Tibial nerve (tissue), 4 donors: ENCODE data around the gene SLC24A3.

ENCODE experiments used
- EP300 ChIP-seq, 2 donors: sonication (generic); formaldehyde crosslinking; IDR thresholded peaks; one replicate each; pipeline ENCODE4 v1.6.1; 2017; ENCODE audit warnings: antibody characterized with exemption in 2 of 2, mild to moderate bottlenecking in 1 of 2
- POLR2A ChIP-seq, 2 donors: fragments of 450-650 bp; IDR thresholded peaks; one replicate each; pipeline ENCODE4 v1.6.1; 2017; ENCODE audit warnings: antibody characterized with exemption in 2 of 2, mild to moderate bottlenecking in 2 of 2, moderate library complexity in 2 of 2
- TF ChIP-seq, protein P1 (sequence below), 5 experiments: fragments of 200-600 bp in 3 of 5; fragments of 450-650 bp in 2 of 5; sonication (generic) in 3 of 5; IDR thresholded peaks; one replicate each; pipeline ENCODE4 v1.5.1; 2016 to 2019; ENCODE audit warnings: antibody characterized with exemption in 5 of 5, mild to moderate bottlenecking in 3 of 5, moderate library complexity in 2 of 5

DNA sequence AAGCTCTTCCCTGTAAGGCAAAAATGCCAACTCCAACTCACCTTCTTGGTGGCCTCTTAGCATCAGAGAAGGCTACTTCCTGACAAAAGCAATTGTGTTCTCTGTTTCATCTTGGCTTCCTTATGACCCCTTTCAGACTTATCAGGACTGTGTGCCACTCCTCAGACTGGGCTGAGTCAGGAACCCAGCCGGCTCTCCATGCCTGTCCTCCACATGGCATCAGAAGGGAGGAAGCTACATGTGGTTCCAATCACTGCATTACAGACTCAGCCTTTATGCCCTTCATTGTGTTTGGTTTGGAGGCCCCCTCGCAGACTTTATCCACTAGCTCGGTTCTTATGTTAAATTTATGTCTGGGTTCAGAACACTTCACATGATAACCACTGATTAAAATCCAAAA lies 142.5 kb downstream of the SLC24A3 start:
- TF ChIP-seq, protein P1, sequence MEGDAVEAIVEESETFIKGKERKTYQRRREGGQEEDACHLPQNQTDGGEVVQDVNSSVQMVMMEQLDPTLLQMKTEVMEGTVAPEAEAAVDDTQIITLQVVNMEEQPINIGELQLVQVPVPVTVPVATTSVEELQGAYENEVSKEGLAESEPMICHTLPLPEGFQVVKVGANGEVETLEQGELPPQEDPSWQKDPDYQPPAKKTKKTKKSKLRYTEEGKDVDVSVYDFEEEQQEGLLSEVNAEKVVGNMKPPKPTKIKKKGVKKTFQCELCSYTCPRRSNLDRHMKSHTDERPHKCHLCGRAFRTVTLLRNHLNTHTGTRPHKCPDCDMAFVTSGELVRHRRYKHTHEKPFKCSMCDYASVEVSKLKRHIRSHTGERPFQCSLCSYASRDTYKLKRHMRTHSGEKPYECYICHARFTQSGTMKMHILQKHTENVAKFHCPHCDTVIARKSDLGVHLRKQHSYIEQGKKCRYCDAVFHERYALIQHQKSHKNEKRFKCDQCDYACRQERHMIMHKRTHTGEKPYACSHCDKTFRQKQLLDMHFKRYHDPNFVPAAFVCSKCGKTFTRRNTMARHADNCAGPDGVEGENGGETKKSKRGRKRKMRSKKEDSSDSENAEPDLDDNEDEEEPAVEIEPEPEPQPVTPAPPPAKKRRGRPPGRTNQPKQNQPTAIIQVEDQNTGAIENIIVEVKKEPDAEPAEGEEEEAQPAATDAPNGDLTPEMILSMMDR (IDR thresholded peaks at IDR 0.05) = no peak
- no peak for TF ChIP-seq POLR2A (IDR thresholded peaks at IDR 0.05)
- no peak for TF ChIP-seq EP300 (IDR thresholded peaks at IDR 0.05)
